GM19240 (cell line): ENCODE measurements around the gene NPDC1.
A peak's percentile ranks its signal among the peaks of the same experiment; 100 is the strongest.

ENCODE experiments used
- DNase-seq: peaks from one replicate; pipeline ENCODE4 v3.0.0; 2011; ENCODE audit warnings: low spot score; ENCODE audit not compliant: insufficient read length

Gene NPDC1

GRCh38 chr9:137026828-137027227, 19.1 kb downstream of the NPDC1 start:
- DNase-seq = no peak

DNA sequence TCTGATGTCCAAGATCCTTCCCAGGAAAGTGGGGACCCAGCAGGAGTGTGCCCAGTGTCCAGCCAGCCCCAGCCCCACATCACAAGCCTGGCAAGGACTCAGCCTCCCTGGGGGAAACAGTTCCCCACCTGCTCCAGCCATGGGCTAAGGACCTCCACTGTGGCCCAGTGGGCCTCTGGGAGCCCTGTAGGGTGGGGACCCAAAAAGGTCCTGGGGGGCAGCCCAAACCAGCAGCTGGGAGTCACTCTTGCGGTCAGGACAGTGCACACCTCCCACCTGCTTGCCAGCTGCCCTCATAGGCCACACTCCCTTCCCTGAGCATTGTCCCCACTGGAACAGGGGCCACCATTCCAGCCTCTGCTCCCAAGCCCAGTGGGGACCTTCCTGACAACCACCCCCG, 19.6 kb downstream of the NPDC1 start:
- DNase-seq = no peak

- no peak for DNase-seq
Measured at GRCh38 chr9:137025517-137025966, 20.4 kb downstream of the NPDC1 start.

DNA sequence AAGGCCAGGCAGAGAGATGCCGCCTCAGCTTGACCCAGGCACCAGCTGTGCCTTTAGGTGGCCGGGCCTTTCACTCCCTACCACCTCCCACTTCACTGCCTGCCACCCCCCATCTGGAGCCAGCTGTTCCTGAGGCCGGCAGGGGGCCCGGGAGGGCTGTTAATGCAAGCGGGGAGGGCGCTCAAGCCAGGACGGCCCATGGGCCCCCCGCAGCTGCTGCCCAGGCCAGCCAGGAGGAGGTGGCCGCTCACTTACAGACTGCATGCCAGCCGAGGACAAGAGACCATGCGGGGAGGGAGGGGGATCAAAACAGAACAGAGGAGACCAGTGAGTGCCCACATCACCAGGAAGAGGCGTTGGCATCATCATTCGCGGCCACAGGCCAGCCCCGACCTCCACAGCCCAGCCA, 22.4 kb downstream of the NPDC1 start:
- DNase-seq = no peak

DNA sequence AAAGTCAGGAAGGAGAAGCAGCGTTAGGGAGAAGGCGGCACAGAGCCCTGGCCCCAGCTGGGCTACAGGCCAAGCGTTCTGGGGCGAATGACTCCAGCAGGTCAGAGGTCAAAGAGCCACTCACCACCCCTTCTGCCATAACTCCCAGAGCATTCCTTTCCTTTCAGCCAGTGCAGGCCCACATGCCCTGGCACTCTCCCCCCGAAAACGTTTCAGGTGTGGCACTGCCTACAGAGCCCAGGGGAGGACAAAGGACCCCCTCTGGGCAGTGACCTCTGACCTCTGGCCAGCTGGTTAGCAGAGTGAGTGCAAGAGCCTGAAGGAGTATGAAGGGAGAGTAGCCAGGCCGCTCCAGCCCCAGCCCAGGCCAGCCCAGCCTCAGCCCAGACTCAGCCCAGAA, 22.8 kb downstream of the NPDC1 start:
- no peak for DNase-seq

GRCh38 chr9:137022662-137023008, 23.3 kb downstream of the NPDC1 start:
- no peak for DNase-seq

GRCh38 chr9:137021979-137022661, 23.9 kb downstream of the NPDC1 start:
- peak; percentile 55 for DNase-seq

DNA sequence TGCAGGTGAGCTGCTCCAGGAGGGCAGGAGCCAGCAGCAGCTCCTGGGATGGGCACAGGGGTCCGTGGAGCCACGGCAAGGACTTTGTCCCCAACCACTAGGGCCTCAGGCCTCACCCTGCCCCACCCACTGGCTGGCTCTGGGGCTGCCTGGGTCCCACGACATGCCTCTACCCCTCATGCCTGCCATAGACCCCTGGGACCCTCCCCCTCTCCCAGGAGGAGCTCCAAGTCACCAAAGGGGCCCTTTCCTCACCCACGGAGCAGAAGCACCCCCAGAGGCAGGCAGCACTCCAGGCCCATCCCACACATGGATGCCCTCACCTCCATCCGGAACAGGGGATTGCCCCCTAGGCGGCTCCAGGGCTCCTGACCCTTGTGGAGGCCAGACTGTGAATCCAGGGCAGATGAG, 24.4 kb downstream of the NPDC1 start:
- no peak for DNase-seq

GRCh38 chr9:137020771-137021567, 25.0 kb downstream of the NPDC1 start:
- no peak for DNase-seq

DNA sequence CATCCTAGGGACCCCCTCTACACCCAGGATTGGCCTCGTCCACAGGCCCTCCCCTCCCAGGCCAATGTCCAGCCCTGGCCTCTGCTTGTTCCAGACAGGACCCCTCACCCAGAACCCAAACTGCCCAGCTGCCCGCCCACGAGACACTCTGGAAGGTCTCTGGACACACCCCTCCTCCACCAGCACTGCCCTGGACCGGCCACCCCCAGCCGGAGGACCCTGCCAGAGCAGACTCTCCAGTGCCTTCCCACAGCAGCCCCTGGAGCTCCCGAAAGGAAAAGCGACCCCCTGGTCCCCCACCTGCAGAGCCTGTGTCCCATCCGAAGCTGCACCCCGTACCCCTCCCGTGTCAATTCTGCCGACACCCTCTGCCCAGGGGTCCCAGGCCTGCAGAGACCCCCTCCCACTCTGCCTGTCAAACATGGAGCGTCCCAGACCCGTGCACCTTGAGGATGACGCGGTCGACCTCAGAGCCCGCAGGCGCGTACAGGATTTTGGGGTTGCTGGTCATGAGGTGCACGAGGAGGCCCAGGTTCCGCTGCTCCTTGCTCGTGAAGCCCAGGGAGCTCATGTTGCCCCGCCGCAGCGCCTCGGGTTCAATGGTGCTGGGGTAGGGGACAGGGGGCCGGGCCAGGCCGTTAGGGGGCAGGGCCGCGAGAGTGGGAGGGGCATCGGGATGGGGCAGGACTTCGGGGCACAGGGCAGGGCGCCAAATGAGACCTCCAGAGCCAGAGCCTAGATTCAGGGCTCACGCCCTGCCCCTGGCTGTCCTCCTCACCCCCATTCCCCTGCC, 25.9 kb downstream of the NPDC1 start:
- no peak for DNase-seq

DNA sequence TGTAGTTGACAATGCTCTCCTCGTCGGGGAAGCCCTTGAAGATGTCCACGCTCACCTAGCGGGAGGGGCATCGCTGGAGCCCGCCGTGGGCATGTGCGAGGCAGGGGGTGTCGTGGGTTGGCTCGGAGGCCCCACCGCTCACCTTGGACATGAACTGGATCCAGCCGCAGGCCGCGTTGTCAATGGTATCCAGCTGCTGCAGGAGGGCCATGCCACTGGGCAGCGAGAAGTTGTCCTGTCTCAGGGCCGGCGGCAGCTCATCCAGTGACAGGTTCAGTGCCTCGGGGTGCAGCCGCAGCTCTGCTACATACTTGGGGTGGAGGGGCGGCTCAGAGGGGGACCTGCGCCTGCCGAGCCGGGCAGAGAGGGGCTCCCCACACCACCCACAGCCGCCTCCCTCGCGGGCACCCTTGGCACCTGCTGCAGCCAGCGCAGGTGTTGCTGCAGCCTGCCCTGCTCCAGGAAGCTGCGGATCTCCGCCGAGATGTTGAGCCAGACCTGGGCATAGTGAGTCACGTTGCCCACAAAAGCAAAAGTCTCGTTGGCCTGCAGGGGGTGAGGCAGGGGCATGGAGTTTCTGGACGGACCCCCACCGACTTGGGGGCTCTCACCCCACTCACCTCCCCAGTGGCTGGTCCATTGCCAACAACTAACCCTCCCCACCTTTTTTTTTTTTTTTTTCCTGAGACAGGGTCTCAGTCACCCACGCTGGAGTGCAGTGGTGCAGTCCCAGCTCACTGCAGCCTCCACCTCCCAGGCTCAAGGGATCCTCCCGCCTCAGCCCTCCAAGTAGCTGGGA, 27.0 kb downstream of the NPDC1 start:
- DNase-seq = no peak

- DNase-seq = no peak
Measured at GRCh38 chr9:137017791-137018497, 28.0 kb downstream of the NPDC1 start.

GRCh38 chr9:137017071-137017470, 28.9 kb downstream of the NPDC1 start:
- no peak for DNase-seq

GRCh38 chr9:137016436-137016835, 29.5 kb downstream of the NPDC1 start:
- no peak for DNase-seq

- DNase-seq = no peak
Measured at GRCh38 chr9:137015976-137016375, 30.0 kb downstream of the NPDC1 start.

- no peak for DNase-seq
Measured at GRCh38 chr9:137015540-137015930, 30.4 kb downstream of the NPDC1 start.

GRCh38 chr9:137014776-137015539, 31.0 kb downstream of the NPDC1 start:
- DNase-seq = no peak

GRCh38 chr9:137014166-137014565, 31.8 kb downstream of the NPDC1 start:
- no peak for DNase-seq

- no peak for DNase-seq
Measured at GRCh38 chr9:137013571-137013940, 32.4 kb downstream of the NPDC1 start.
